ENCODE measurements around the gene MLPH. TPM values are rescaled to one million over a fixed set of nuclear protein-coding genes. Genes with fewer than 3 reads are reported as not detected.
"Not testable (repeated sequence)": the region's sequence is repeated elsewhere in the genome, so short reads cannot be mapped to it uniquely, and the experiment has no call there.

MLPH gene
- total and polyA plus RNA-seq, 12 donors: 0.12 to 3.6 (median 0.84) TPM; not detected in 1

DNA sequence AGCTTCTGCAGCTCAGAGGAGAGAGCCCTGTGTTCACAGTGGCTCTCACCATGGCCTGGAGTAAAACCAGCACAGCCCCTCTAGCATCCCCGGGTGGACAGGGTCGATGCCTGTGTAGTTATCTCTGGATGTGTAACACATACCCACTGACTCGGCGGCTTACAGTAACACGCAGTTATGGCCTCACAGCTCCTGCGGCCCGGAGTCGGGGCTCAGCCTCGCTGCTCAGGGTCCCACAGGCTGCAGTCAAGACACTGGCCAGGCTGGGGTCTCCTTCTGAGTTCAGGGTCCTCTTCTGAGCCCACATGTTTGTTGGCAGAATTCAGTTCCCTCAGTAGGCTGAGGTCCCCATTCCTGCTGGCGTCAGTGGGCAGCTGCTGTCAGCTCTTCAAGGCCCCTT is 106.0 kb downstream of the MLPH start:
- WGBS, 4 donors: 63 to 86% (median 75%) methylated on average over 3 to 10 of the region's 10 CpGs
- TF ChIP-seq, protein P1, sequence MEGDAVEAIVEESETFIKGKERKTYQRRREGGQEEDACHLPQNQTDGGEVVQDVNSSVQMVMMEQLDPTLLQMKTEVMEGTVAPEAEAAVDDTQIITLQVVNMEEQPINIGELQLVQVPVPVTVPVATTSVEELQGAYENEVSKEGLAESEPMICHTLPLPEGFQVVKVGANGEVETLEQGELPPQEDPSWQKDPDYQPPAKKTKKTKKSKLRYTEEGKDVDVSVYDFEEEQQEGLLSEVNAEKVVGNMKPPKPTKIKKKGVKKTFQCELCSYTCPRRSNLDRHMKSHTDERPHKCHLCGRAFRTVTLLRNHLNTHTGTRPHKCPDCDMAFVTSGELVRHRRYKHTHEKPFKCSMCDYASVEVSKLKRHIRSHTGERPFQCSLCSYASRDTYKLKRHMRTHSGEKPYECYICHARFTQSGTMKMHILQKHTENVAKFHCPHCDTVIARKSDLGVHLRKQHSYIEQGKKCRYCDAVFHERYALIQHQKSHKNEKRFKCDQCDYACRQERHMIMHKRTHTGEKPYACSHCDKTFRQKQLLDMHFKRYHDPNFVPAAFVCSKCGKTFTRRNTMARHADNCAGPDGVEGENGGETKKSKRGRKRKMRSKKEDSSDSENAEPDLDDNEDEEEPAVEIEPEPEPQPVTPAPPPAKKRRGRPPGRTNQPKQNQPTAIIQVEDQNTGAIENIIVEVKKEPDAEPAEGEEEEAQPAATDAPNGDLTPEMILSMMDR (IDR thresholded peaks at IDR 0.05): no peak
- TF ChIP-seq POLR2A (IDR thresholded peaks at IDR 0.05): no peak
- Histone ChIP-seq H3K27me3 (no peaks in the 10 kb centered on the region), H3K4me1 (replicated peaks in 1 of 2) (peaks cover 15 to 20% of the 10 kb centered on the region in 2 donors), H3K36me3 (replicated peaks in 1 of 2) (no peaks in the 10 kb centered on the region), H3K4me3 (no peak overlapping the region), H3K9me3 (replicated peaks in 1 of 3) (no peaks in the 10 kb centered on the region), H3K27ac (no peak overlapping the region)
- DNase-seq: no peak
- intact Hi-C loops (cut with DNase I): loop anchor here in 1 of 2 donors (10.0 kb wide), 1 partner anchor 72 kb away; no protein-coding TSS in a partner anchor

- no peaks in the 10 kb centered on the region for H3K9me3 ChIP-seq (replicated peaks in 1 of 3)
- H3K4me1 ChIP-seq (replicated peaks in 1 of 2): peaks cover 15 to 20% of the 10 kb centered on the region in 2 donors
- no peak for DNase-seq
- no peaks in the 10 kb centered on the region for H3K27me3 ChIP-seq
- H3K4me3 ChIP-seq: no peak overlapping the region
- TF ChIP-seq, protein P1 (IDR thresholded peaks at IDR 0.05): no peak
- no peak for TF ChIP-seq POLR2A (IDR thresholded peaks at IDR 0.05)
- intact Hi-C loops (cut with DNase I): loop anchor here in 1 of 2 donors (10.0 kb wide), 1 partner anchor 71 kb away; no protein-coding TSS in a partner anchor
- 95 to 97% (median 95%) methylated on average over 7 to 17 of the region's 17 CpGs for WGBS, 4 donors
- H3K27ac ChIP-seq: peak overlapping the region in 1 of 5 donors; percentile 92
- no peaks in the 10 kb centered on the region for H3K36me3 ChIP-seq (replicated peaks in 1 of 2)
Observed at GRCh38 chr2:237593596-237594320, 106.7 kb downstream of the MLPH start.

- Histone ChIP-seq H3K27ac (peak overlapping the region in 4 of 5 donors; percentile 29 to 92 (median 72)), H3K36me3 (replicated peaks in 1 of 2) (no peaks in the 10 kb centered on the region), H3K27me3 (no peaks in the 10 kb centered on the region), H3K4me1 (replicated peaks in 1 of 2) (peaks cover 15 to 22% of the 10 kb centered on the region in 2 donors), H3K9me3 (replicated peaks in 1 of 3) (no peaks in the 10 kb centered on the region), H3K4me3 (no peak overlapping the region)
- TF ChIP-seq, protein P1 (IDR thresholded peaks at IDR 0.05): no peak
- TF ChIP-seq POLR2A (IDR thresholded peaks at IDR 0.05): no peak
- intact Hi-C loops (cut with DNase I): loop anchor here in 1 of 2 donors (10.0 kb wide), 1 partner anchor 70 kb away; no protein-coding TSS in a partner anchor
- whole genome bisulfite sequencing, 4 donors: 68 to 73% (median 70%) methylated on average over 5 of the region's 5 CpGs
- DNase-seq: peak in 1 of 7 donors; percentile 43
Observed at GRCh38 chr2:237594514-237594871, 107.4 kb downstream of the MLPH start.

DNA sequence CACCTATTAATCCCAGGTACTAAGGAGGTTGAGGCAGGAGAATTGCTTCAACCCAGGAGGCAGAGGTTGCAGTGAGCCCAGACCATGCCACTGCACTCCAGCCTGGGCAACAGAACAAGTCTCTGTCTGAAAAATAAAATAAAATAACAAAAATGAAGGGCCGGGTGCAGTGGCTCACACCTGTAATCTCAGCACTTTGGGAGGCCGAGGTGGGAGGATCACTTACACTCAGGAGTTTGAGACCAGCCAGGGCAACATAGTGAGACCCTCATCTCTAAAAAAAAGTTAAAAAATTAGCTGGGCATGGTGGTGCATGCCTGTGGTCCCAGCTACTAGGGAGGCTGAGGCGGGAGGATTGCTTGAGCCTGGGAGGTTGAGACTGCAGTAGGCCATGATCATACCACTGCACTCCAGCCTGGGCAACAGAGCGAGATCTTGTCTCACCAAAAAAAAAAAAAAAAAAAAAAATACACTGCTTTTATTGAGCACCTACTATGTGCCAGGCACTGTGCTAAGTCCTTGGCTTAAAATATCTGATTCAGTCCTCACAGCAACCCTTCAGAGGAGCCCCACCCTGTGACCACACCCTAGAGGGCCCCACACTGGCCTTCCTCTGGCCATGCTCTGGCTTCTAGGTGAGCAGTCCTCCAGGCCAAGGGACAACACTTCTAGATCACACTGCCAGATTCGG is 108.9 kb downstream of the MLPH start:
- Histone ChIP-seq H3K4me1 (replicated peaks in 1 of 2) (peaks cover 24 to 25% of the 10 kb centered on the region in 2 donors), H3K27ac (peak overlapping the region in 1 of 5 donors; percentile 92)
- not testable (repeated sequence) for DNase-seq; H3K36me3 ChIP-seq (replicated peaks in 1 of 2); H3K4me3 ChIP-seq; H3K27me3 ChIP-seq; H3K9me3 ChIP-seq (replicated peaks in 1 of 3)
- intact Hi-C loops (cut with DNase I): loop anchor here in 1 of 2 donors (10.0 kb wide), 1 partner anchor 69 kb away; no protein-coding TSS in a partner anchor
- WGBS, 4 donors: 91 to 95% (median 94%) methylated on average over 4 to 5 of the region's 5 CpGs
